ENCODE measurements around the gene SLC16A2.

The SLC16A2 gene

GRCh38 chrX:74445099-74445498 is 23.8 kb downstream of the SLC16A2 start:
- no peak overlapping the region for H3K9ac ChIP-seq (ENCODE audit: insufficient read length, low read depth)
- no peaks in the 10 kb centered on the region for H3K4me1 ChIP-seq (ENCODE audit: insufficient read depth, insufficient read length)
- no peak for DNase-seq (ENCODE audit: low read depth, low spot score)
- H3K4me3 ChIP-seq (ENCODE audit: insufficient read length, low read depth), result no peak overlapping the region
- TF ChIP-seq SUZ12 (IDR thresholded peaks at IDR 0.05; ENCODE audit: extremely low read depth, insufficient read depth, insufficient read length), result no peak
- TF ChIP-seq YY1 (IDR thresholded peaks at IDR 0.05; ENCODE audit: insufficient read depth, insufficient read length), result no peak
- no peak for TF ChIP-seq ZNF274 (IDR thresholded peaks at IDR 0.05; ENCODE audit: low read depth, low read length)
- no peaks in the 10 kb centered on the region for H3K36me3 ChIP-seq (ENCODE audit: insufficient read depth, insufficient read length, low read length)
- H3K27me3 ChIP-seq (ENCODE audit: insufficient read depth, insufficient read length), result no peaks in the 10 kb centered on the region
- H3K9me3 ChIP-seq (ENCODE audit: insufficient read depth, low read length), result no peaks in the 10 kb centered on the region

- no peak for TF ChIP-seq YY1 (IDR thresholded peaks at IDR 0.05; ENCODE audit: insufficient read depth, insufficient read length)
- TF ChIP-seq SUZ12 (IDR thresholded peaks at IDR 0.05; ENCODE audit: extremely low read depth, insufficient read depth, insufficient read length), result no peak
- TF ChIP-seq ZNF274 (IDR thresholded peaks at IDR 0.05; ENCODE audit: low read depth, low read length), result no peak
- Histone ChIP-seq H3K9me3 (ENCODE audit: insufficient read depth, low read length) (no peaks in the 10 kb centered on the region), H3K36me3 (ENCODE audit: insufficient read depth, insufficient read length, low read length) (no peaks in the 10 kb centered on the region), H3K4me1 (ENCODE audit: insufficient read depth, insufficient read length) (no peaks in the 10 kb centered on the region), H3K4me3 (ENCODE audit: insufficient read length, low read depth) (no peak overlapping the region), H3K9ac (ENCODE audit: insufficient read length, low read depth) (no peak overlapping the region), H3K27me3 (ENCODE audit: insufficient read depth, insufficient read length) (no peaks in the 10 kb centered on the region)
- no peak for DNase-seq (ENCODE audit: low read depth, low spot score)
Measured at GRCh38 chrX:74446876-74447275, 25.6 kb downstream of the SLC16A2 start.

- Histone ChIP-seq H3K4me3 (ENCODE audit: insufficient read length, low read depth) (no peak overlapping the region), H3K9ac (ENCODE audit: insufficient read length, low read depth) (no peak overlapping the region), H3K9me3 (ENCODE audit: insufficient read depth, low read length) (no peaks in the 10 kb centered on the region), H3K4me1 (ENCODE audit: insufficient read depth, insufficient read length) (no peaks in the 10 kb centered on the region), H3K36me3 (ENCODE audit: insufficient read depth, insufficient read length, low read length) (no peaks in the 10 kb centered on the region), H3K27me3 (ENCODE audit: insufficient read depth, insufficient read length) (no peaks in the 10 kb centered on the region)
- no peak for DNase-seq (ENCODE audit: low read depth, low spot score)
- TF ChIP-seq YY1 (IDR thresholded peaks at IDR 0.05; ENCODE audit: insufficient read depth, insufficient read length), result no peak
- TF ChIP-seq ZNF274 (IDR thresholded peaks at IDR 0.05; ENCODE audit: low read depth, low read length), result no peak
- no peak for TF ChIP-seq SUZ12 (IDR thresholded peaks at IDR 0.05; ENCODE audit: extremely low read depth, insufficient read depth, insufficient read length)
Measured at GRCh38 chrX:74448669-74449068, 27.4 kb downstream of the SLC16A2 start.

GRCh38 chrX:74449322-74449936 is 28.1 kb downstream of the SLC16A2 start:
- Histone ChIP-seq H3K9ac (ENCODE audit: insufficient read length, low read depth) (no peak overlapping the region), H3K4me3 (ENCODE audit: insufficient read length, low read depth) (no peak overlapping the region), H3K27me3 (ENCODE audit: insufficient read depth, insufficient read length) (no peaks in the 10 kb centered on the region), H3K4me1 (ENCODE audit: insufficient read depth, insufficient read length) (no peaks in the 10 kb centered on the region), H3K36me3 (ENCODE audit: insufficient read depth, insufficient read length, low read length) (no peaks in the 10 kb centered on the region), H3K9me3 (ENCODE audit: insufficient read depth, low read length) (no peaks in the 10 kb centered on the region)
- no peak for DNase-seq (ENCODE audit: low read depth, low spot score)
- TF ChIP-seq YY1 (IDR thresholded peaks at IDR 0.05; ENCODE audit: insufficient read depth, insufficient read length) (no peak), ZNF274 (IDR thresholded peaks at IDR 0.05; ENCODE audit: low read depth, low read length) (no peak), SUZ12 (IDR thresholded peaks at IDR 0.05; ENCODE audit: extremely low read depth, insufficient read depth, insufficient read length) (no peak)

- TF ChIP-seq YY1 (IDR thresholded peaks at IDR 0.05; ENCODE audit: insufficient read depth, insufficient read length) (no peak), ZNF274 (IDR thresholded peaks at IDR 0.05; ENCODE audit: low read depth, low read length) (no peak), SUZ12 (IDR thresholded peaks at IDR 0.05; ENCODE audit: extremely low read depth, insufficient read depth, insufficient read length) (no peak)
- Histone ChIP-seq H3K9ac (ENCODE audit: insufficient read length, low read depth) (no peak overlapping the region), H3K4me1 (ENCODE audit: insufficient read depth, insufficient read length) (no peaks in the 10 kb centered on the region), H3K4me3 (ENCODE audit: insufficient read length, low read depth) (no peak overlapping the region), H3K27me3 (ENCODE audit: insufficient read depth, insufficient read length) (no peaks in the 10 kb centered on the region), H3K9me3 (ENCODE audit: insufficient read depth, low read length) (no peaks in the 10 kb centered on the region), H3K36me3 (ENCODE audit: insufficient read depth, insufficient read length, low read length) (no peaks in the 10 kb centered on the region)
- DNase-seq (ENCODE audit: low read depth, low spot score), result no peak
Measured at GRCh38 chrX:74449937-74450330, 28.6 kb downstream of the SLC16A2 start.

GRCh38 chrX:74450803-74451449 is 29.6 kb downstream of the SLC16A2 start:
- no peak for DNase-seq (ENCODE audit: low read depth, low spot score)
- Histone ChIP-seq H3K9ac (ENCODE audit: insufficient read length, low read depth) (no peak overlapping the region), H3K4me3 (ENCODE audit: insufficient read length, low read depth) (no peak overlapping the region)

GRCh38 chrX:74451450-74452198 is 30.3 kb downstream of the SLC16A2 start:
- Histone ChIP-seq H3K27me3 (ENCODE audit: insufficient read depth, insufficient read length) (no peaks in the 10 kb centered on the region), H3K4me1 (ENCODE audit: insufficient read depth, insufficient read length) (no peaks in the 10 kb centered on the region), H3K36me3 (ENCODE audit: insufficient read depth, insufficient read length, low read length) (no peaks in the 10 kb centered on the region), H3K9me3 (ENCODE audit: insufficient read depth, low read length) (no peaks in the 10 kb centered on the region), H3K9ac (ENCODE audit: insufficient read length, low read depth) (no peak overlapping the region), H3K4me3 (ENCODE audit: insufficient read length, low read depth) (no peak overlapping the region)
- TF ChIP-seq SUZ12 (IDR thresholded peaks at IDR 0.05; ENCODE audit: extremely low read depth, insufficient read depth, insufficient read length), result no peak
- no peak for TF ChIP-seq ZNF274 (IDR thresholded peaks at IDR 0.05; ENCODE audit: low read depth, low read length)
- TF ChIP-seq YY1 (IDR thresholded peaks at IDR 0.05; ENCODE audit: insufficient read depth, insufficient read length), result no peak
- DNase-seq (ENCODE audit: low read depth, low spot score), result no peak

More at GRCh38 chrX:74450803-74451449, 29.6 kb downstream of the SLC16A2 start:
- Histone ChIP-seq H3K4me1 (ENCODE audit: insufficient read depth, insufficient read length) (no peaks in the 10 kb centered on the region), H3K27me3 (ENCODE audit: insufficient read depth, insufficient read length) (no peaks in the 10 kb centered on the region), H3K9me3 (ENCODE audit: insufficient read depth, low read length) (no peaks in the 10 kb centered on the region), H3K36me3 (ENCODE audit: insufficient read depth, insufficient read length, low read length) (no peaks in the 10 kb centered on the region)
- TF ChIP-seq SUZ12 (IDR thresholded peaks at IDR 0.05; ENCODE audit: extremely low read depth, insufficient read depth, insufficient read length), result no peak
- TF ChIP-seq YY1 (IDR thresholded peaks at IDR 0.05; ENCODE audit: insufficient read depth, insufficient read length), result no peak
- no peak for TF ChIP-seq ZNF274 (IDR thresholded peaks at IDR 0.05; ENCODE audit: low read depth, low read length)
